D721Med (cell line): ENCODE data around the gene CADM1.

Experiments
- DNase-seq: peaks from one replicate; pipeline ENCODE4 v3.0.0; 2011; ENCODE audit warnings: low spot score; ENCODE audit not compliant: insufficient read length
- FAIRE-seq: peaks from 2 replicates; lab custom pipeline; 2011; peaks lifted over from hg19 to GRCh38; lab: Jason Lieb, UNC
- CTCF ChIP-seq: IDR thresholded peaks from 2 replicates; pipeline ENCODE4 v1.5.1; 2012; ENCODE audit warnings: mild to moderate bottlenecking, control low read depth; ENCODE audit not compliant: insufficient read depth; ENCODE audit errors: missing control alignments

Gene CADM1

DNA sequence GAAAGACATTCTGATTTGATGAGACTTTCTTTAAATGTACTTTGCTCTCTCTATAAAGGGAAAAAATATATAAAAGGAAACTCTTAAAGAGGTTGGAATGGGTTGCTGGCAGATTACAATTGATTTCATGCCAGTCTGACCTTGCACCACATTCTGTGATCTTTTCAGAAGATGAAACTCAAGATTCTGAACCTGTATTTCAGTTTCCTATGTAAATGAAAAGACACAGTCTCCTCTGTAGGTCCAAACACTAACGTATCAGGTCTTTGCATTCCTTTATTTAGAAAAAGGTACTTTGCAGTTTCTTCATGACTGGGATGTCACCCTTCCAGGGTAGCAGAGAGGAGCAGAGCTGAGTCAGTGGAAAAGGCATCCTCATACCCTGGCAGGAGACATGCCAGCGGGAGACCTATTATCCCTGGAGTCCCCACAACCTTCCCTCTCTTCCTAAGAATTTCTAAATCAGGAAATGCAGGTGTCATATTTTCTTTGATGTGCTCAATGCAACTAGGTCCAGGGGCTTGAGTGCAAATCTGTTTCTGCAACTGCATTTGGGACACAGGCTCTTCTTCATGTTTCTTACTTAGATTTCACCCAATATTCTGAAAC lies 282.6 kb downstream of the CADM1 start:
- TF ChIP-seq CTCF = no peak
- DNase-seq (no peak), FAIRE-seq (no peak)

DNA sequence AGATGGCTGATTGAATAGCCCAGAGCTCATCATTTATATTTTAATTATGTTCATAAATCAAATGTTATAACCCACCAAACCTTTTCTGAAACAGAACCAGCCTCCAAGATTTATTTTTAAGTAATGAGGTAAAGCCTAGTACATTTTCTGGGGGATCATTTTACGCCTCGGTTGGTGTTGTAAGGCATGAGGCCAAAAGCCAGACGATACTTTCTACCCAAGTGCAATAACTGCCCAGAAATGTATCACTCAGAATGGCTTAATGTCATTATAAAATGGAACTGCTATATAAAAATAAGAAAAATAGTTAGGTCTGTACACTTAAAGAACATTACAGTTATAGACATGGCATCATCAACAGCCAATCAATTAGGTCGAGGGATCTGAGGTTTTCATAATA lies 283.3 kb downstream of the CADM1 start:
- TF ChIP-seq CTCF = no peak
- no peak for FAIRE-seq

GRCh38 chr11:115220423-115220822 lies 283.8 kb downstream of the CADM1 start:
- DNase-seq (no peak), FAIRE-seq (no peak)
- TF ChIP-seq CTCF = no peak

More for the DNA sequence above, 283.3 kb downstream of the CADM1 start:
- no peak for DNase-seq

DNA sequence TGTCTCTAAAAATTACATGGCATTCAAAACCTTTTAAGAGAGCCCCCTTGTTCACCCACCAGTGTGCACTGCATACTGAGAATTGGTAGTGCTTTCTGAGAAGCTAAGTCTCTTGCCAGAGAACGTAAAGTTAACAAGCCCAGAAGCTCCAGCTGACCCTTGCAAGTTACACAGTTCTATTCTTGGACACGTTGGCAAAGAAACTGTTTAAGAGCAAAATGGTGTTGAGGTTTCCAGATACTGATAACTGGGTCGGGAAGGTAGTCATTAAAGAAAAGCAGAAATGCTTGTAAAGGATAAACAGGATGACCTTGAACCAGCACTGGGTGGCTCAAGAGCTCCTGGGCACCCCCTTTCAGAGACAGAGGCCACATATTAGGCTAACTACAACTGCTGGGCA lies 284.8 kb downstream of the CADM1 start:
- TF ChIP-seq CTCF = no peak
- DNase-seq (no peak), FAIRE-seq (peak; percentile 48)

- no peak for TF ChIP-seq CTCF
- peak; percentile 21 for FAIRE-seq
- no peak for DNase-seq
These were observed 286.4 kb downstream of the CADM1 start for GRCh38 chr11:115217726-115218311.

GRCh38 chr11:115215694-115216617 lies 288.3 kb downstream of the CADM1 start:
- peak; percentile 22 for TF ChIP-seq CTCF
- no peak for FAIRE-seq
- DNase-seq = no peak
